IgD-negative memory B cell (primary cell): Measurements from ENCODE around the gene SUPT3H. TPM values are rescaled to one million over a fixed set of nuclear protein-coding genes. Genes with fewer than 3 reads are reported as not detected.

Experiments used
- H3K27ac Mint-ChIP-seq, 3 donors: one replicate each; pipeline ENCODE4 v1.8.0; 2020 to 2022; ENCODE audit warnings: mild to moderate bottlenecking in 3 of 3, mixed read lengths in 3 of 3, moderate library complexity in 1 of 3
- H3K27me3 Mint-ChIP-seq: one replicate; pipeline ENCODE4 v1.8.0; 2021; ENCODE audit warnings: mixed read lengths
- H3K36me3 Mint-ChIP-seq: one replicate; pipeline ENCODE4 v1.8.0; 2020; ENCODE audit warnings: mild to moderate bottlenecking, mixed read lengths
- H3K4me1 Mint-ChIP-seq, 3 donors: one replicate each; pipeline ENCODE4 v1.8.0; 2020 to 2022; ENCODE audit warnings: mixed read lengths in 3 of 3, mild to moderate bottlenecking in 1 of 3
- H3K4me3 Mint-ChIP-seq, 4 donors: one replicate each; pipeline ENCODE4 v1.8.0; 2020 to 2022; ENCODE audit warnings: mild to moderate bottlenecking in 4 of 4, mixed read lengths in 4 of 4, moderate library complexity in 3 of 4
- H3K9me3 Mint-ChIP-seq, 3 donors: one replicate each; pipeline ENCODE4 v1.8.0; 2020 to 2021; ENCODE audit warnings: mixed read lengths in 3 of 3, mild to moderate bottlenecking in 1 of 3
- polyA plus RNA-seq: library from polyadenylated mRNA; unstranded; fragments of 300-500 nt; fragmentation: Illumina TruSeq; gene quantifications from one replicate; pipeline ENCODE4 v1.2.3, GENCODE V29; 2021

SUPT3H gene
- polyA plus RNA-seq, 1 donor from 2014 or later, result 8.5 TPM

DNA sequence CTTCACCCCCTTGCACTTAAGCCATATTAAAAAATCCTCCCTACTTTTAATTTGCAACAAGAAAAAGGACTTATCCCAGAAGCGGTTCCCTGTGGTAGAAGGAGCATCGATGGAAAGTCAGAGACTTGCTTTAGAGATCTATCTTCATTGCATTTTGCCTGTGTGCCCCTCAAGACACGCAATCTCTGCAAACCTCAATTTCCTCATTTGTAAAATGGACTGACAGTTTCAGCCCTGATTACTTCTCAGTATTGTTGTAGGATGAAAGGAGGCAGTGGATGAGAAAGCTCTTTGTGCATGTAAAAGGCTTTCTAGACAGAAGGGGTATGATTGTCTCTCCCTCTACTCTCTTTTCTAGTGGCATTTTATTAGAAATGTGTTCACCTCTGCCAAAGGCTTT, 580.0 kb downstream of the SUPT3H start:
- no peak overlapping the region for H3K4me3 Mint-ChIP-seq
- no peaks in the 10 kb centered on the region for H3K36me3 Mint-ChIP-seq
- peaks cover 3% of the 10 kb centered on the region for H3K27me3 Mint-ChIP-seq
- no peaks in the 10 kb centered on the region for H3K9me3 Mint-ChIP-seq
- no peak overlapping the region for H3K27ac Mint-ChIP-seq
- no peaks in the 10 kb centered on the region for H3K4me1 Mint-ChIP-seq

- Mint-ChIP-seq H3K27ac (no peak overlapping the region), H3K4me3 (no peak overlapping the region), H3K9me3 (peaks cover 0 to 3% (median 0%) of the 10 kb centered on the region in 3 donors), H3K27me3 (no peaks in the 10 kb centered on the region), H3K36me3 (no peaks in the 10 kb centered on the region), H3K4me1 (no peaks in the 10 kb centered on the region)
Observed at GRCh38 chr6:44795326-44795725, 582.4 kb downstream of the SUPT3H start.

- Mint-ChIP-seq H3K4me1 (no peaks in the 10 kb centered on the region), H3K9me3 (peaks cover 0 to 3% (median 0%) of the 10 kb centered on the region in 3 donors), H3K27me3 (no peaks in the 10 kb centered on the region), H3K4me3 (no peak overlapping the region), H3K27ac (no peak overlapping the region), H3K36me3 (no peaks in the 10 kb centered on the region)
Observed at GRCh38 chr6:44789806-44790205, 587.9 kb downstream of the SUPT3H start.

- H3K9me3 Mint-ChIP-seq, result peaks cover 0 to 3% (median 0%) of the 10 kb centered on the region in 3 donors
- no peak overlapping the region for H3K27ac Mint-ChIP-seq
- no peaks in the 10 kb centered on the region for H3K36me3 Mint-ChIP-seq
- no peaks in the 10 kb centered on the region for H3K4me1 Mint-ChIP-seq
- H3K4me3 Mint-ChIP-seq, result no peak overlapping the region
- H3K27me3 Mint-ChIP-seq, result no peaks in the 10 kb centered on the region
Observed at GRCh38 chr6:44789061-44789460, 588.7 kb downstream of the SUPT3H start.

GRCh38 chr6:44788387-44788981, 589.2 kb downstream of the SUPT3H start:
- Mint-ChIP-seq H3K36me3 (no peaks in the 10 kb centered on the region), H3K27ac (no peak overlapping the region), H3K27me3 (no peaks in the 10 kb centered on the region), H3K4me1 (no peaks in the 10 kb centered on the region), H3K4me3 (no peak overlapping the region), H3K9me3 (peaks cover 0 to 3% (median 0%) of the 10 kb centered on the region in 3 donors)

- Mint-ChIP-seq H3K27me3 (no peaks in the 10 kb centered on the region), H3K4me3 (no peak overlapping the region), H3K4me1 (no peaks in the 10 kb centered on the region), H3K27ac (no peak overlapping the region), H3K36me3 (no peaks in the 10 kb centered on the region), H3K9me3 (peaks cover 0 to 3% (median 0%) of the 10 kb centered on the region in 3 donors)
Observed at GRCh38 chr6:44787254-44787834, 590.4 kb downstream of the SUPT3H start.

GRCh38 chr6:44785130-44785529, 592.6 kb downstream of the SUPT3H start:
- Mint-ChIP-seq H3K27me3 (no peaks in the 10 kb centered on the region), H3K36me3 (no peaks in the 10 kb centered on the region)

DNA sequence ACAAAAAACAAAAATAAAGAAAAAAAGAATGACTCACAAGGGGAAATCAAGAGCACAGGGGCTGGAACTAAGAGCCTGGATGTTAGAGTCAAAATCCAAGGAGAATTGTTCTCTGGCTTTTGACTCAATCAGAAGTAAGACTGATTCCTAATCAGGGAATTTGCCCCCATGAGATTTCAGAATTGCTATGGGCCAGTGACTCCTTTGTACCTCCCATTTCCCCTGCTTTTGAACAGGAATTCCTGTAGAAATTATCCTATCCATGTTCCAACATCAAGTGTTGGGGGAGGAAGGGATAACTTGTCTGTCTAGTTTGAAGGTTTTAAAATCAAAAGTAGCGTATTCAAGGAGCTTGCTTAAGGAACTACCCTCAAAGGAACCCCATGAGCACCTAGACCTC, 593.5 kb downstream of the SUPT3H start:
- Mint-ChIP-seq H3K27ac (no peak overlapping the region), H3K4me3 (no peak overlapping the region), H3K4me1 (peaks cover 0 to 6% (median 0%) of the 10 kb centered on the region in 3 donors), H3K36me3 (no peaks in the 10 kb centered on the region), H3K27me3 (no peaks in the 10 kb centered on the region), H3K9me3 (no peaks in the 10 kb centered on the region)

More at GRCh38 chr6:44785130-44785529, 592.6 kb downstream of the SUPT3H start:
- Mint-ChIP-seq H3K4me3 (no peak overlapping the region), H3K27ac (no peak overlapping the region), H3K4me1 (no peaks in the 10 kb centered on the region), H3K9me3 (no peaks in the 10 kb centered on the region)

GRCh38 chr6:44782892-44783291, 594.8 kb downstream of the SUPT3H start:
- H3K36me3 Mint-ChIP-seq, result no peaks in the 10 kb centered on the region

GRCh38 chr6:44781912-44782597, 595.7 kb downstream of the SUPT3H start:
- no peak overlapping the region for H3K4me3 Mint-ChIP-seq
- peaks cover 0 to 7% (median 0%) of the 10 kb centered on the region in 3 donors for H3K4me1 Mint-ChIP-seq
- no peak overlapping the region for H3K27ac Mint-ChIP-seq
- H3K9me3 Mint-ChIP-seq, result no peaks in the 10 kb centered on the region
- H3K27me3 Mint-ChIP-seq, result no peaks in the 10 kb centered on the region
- no peaks in the 10 kb centered on the region for H3K36me3 Mint-ChIP-seq

More at GRCh38 chr6:44782892-44783291, 594.8 kb downstream of the SUPT3H start:
- Mint-ChIP-seq H3K27me3 (no peaks in the 10 kb centered on the region), H3K9me3 (no peaks in the 10 kb centered on the region), H3K27ac (no peak overlapping the region), H3K4me1 (peaks cover 0 to 7% (median 0%) of the 10 kb centered on the region in 3 donors), H3K4me3 (no peak overlapping the region)

DNA sequence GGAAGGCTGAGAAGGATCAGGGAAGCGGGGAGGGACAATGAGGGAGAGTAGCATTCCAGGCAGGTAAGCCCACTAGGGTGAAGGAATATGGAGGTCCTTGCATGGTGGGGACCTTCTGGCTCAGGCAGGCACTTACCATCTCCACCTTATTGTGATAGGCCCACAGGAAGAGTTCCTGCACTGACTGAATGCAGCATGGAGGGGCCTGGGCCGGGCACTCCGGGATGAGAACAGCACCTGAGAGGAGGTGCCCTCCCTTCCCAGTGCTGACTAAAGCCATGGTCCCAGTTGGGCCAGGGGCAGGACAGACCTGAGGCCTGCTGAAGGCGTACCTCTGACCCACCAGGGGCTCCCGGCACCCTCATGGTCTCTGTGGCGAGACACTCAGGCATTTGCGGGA, 597.6 kb downstream of the SUPT3H start:
- no peak overlapping the region for H3K4me3 Mint-ChIP-seq
- no peak overlapping the region for H3K27ac Mint-ChIP-seq
- H3K9me3 Mint-ChIP-seq, result no peaks in the 10 kb centered on the region
- H3K27me3 Mint-ChIP-seq, result peaks cover 2% of the 10 kb centered on the region
- peaks cover 0 to 7% (median 0%) of the 10 kb centered on the region in 3 donors for H3K4me1 Mint-ChIP-seq
- H3K36me3 Mint-ChIP-seq, result no peaks in the 10 kb centered on the region

DNA sequence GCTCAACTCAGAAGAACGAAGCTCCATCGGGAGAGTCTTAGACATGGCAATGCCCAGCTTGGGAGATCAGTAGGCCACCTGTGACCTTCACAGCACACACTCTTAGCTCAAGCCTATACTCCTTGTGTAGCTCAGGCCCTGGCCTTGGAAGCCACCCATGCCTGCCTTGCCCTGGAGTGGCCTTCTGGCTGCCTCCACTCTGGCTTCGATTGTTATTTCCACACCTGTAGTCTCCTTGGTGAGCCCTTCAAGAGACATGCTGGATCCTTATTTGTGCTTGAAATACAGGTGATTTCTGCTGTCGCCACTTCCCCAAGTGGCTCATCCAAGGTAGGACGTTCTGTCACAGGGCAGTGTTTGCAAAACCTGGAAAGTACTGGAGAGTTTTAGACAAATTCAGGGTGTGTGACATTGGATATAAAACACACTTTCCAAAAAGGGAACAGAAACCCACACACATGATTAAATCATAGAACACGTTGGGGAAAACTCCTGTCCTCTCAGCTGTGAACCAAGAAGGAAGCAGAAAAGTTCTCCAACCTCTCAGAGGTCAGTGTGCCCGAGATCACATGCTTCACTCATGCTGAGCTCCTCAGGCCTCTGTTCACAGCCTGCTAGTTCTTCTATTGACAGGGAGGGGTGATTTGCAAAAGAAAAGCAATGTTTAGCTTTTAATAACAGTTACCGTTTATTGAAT, 598.5 kb downstream of the SUPT3H start:
- H3K36me3 Mint-ChIP-seq, result no peaks in the 10 kb centered on the region
- H3K27ac Mint-ChIP-seq, result no peak overlapping the region
- no peak overlapping the region for H3K4me3 Mint-ChIP-seq
- H3K9me3 Mint-ChIP-seq, result peaks cover 0 to 2% (median 1%) of the 10 kb centered on the region in 3 donors
- H3K4me1 Mint-ChIP-seq, result peaks cover 0 to 7% (median 0%) of the 10 kb centered on the region in 3 donors
- H3K27me3 Mint-ChIP-seq, result peaks cover 3% of the 10 kb centered on the region
